HepG2 (cell line): ENCODE data around the gene RBM8A. TPM values are rescaled to one million over a fixed set of nuclear protein-coding genes. Genes with fewer than 3 reads are reported as not detected.

Experiments
- ATAC-seq: fragments of 200-7000 bp; cut with Tn5 transposase; 3 replicates; pipeline ENCODE4 v1.9.1; 2020; ENCODE audit warnings: mild to moderate bottlenecking, moderate library complexity
- BruUV-seq: library from RNA; stranded (reverse); fragments of 400-500 nt; replicated peaks from 2 replicates; lab custom pipeline; 2021; lab: Mats Ljungman, UMichigan
- CTCF ChIA-PET: fragments of 300-600 bp; formaldehyde crosslinking; extraction: SDS; loops from one replicate; lab custom pipeline; 2021; ENCODE audit warnings: low total read pairs, inconsistent platforms, low intra/inter-chr PET ratio; lab: Yijun Ruan, JAX
- POLR2A ChIA-PET: fragments of 350-600 bp; sonication (Branson Sonifier 250); formaldehyde crosslinking; loops from one replicate; lab custom pipeline; 2020; ENCODE audit warnings: antibody characterized with exemption, inconsistent platforms; lab: Yijun Ruan, JAX
- DNase-seq: peaks from one replicate; pipeline ENCODE4 v3.0.0-alpha.2; 2015; ENCODE audit warnings: low spot score
- FAIRE-seq: peaks from 3 replicates; lab custom pipeline; 2011; peaks lifted over from hg19 to GRCh38; lab: Jason Lieb, UNC
- H2AFZ ChIP-seq: one replicate; pipeline ENCODE4 v1.6.1; 2011; ENCODE audit warnings: low read length, inconsistent platforms
- H3K27ac ChIP-seq: fragments of 300-600 bp; 3 replicates; pipeline ENCODE4 v1.8.0; 2011; ENCODE audit warnings: mixed run types, mild to moderate bottlenecking, mixed read lengths, low read length, inconsistent platforms; ENCODE audit not compliant: insufficient read depth; ENCODE audit errors: extremely low read length
- H3K27me3 ChIP-seq, 2 experiments: fragments of 200-600 bp in 1 of 2; 2 replicates in 1 of 2; 3 replicates in 1 of 2; pipeline versions ENCODE4 v1.6.0 to v1.8.0; 2011; ENCODE audit warnings: low read length in 2 of 2, mild to moderate bottlenecking in 2 of 2, moderate library complexity in 2 of 2, inconsistent platforms in 1 of 2; ENCODE audit not compliant: insufficient read depth in 2 of 2, control insufficient read depth in 1 of 2
- H3K36me3 ChIP-seq, 2 experiments: fragments of 200-600 bp in 1 of 2; replicated peaks in 1 of 2; 2 replicates in 1 of 2; 3 replicates in 1 of 2; pipeline versions ENCODE4 v1.5.1 to v1.8.0; 2011; ENCODE audit warnings: low read length in 2 of 2, inconsistent platforms in 1 of 2; ENCODE audit not compliant: insufficient read depth in 2 of 2, control insufficient read depth in 1 of 2
- H3K4me1 ChIP-seq: 2 replicates; pipeline ENCODE4 v1.5.1; 2012; ENCODE audit warnings: low read length, inconsistent platforms; ENCODE audit not compliant: insufficient read depth
- H3K4me2 ChIP-seq: 2 replicates; pipeline ENCODE4 v1.6.0; 2011; ENCODE audit warnings: low read depth, low read length, inconsistent platforms
- H3K4me3 ChIP-seq, 3 experiments: fragments of 200-600 bp in 1 of 3; sonication (generic), shearing (Covaris generic) in 1 of 3; replicated peaks in 1 of 3; 2 replicates each; pipeline ENCODE4 v1.5.1; 2011 to 2016; ENCODE audit warnings: low read length in 3 of 3, inconsistent platforms in 2 of 3, low read depth in 2 of 3, mild to moderate bottlenecking in 2 of 3, control low read depth in 1 of 3, mixed read lengths in 1 of 3; ENCODE audit not compliant: insufficient read depth in 1 of 3
- H3K79me2 ChIP-seq: one replicate; pipeline ENCODE4 v1.6.1; 2011; ENCODE audit warnings: low read length, inconsistent platforms; ENCODE audit not compliant: insufficient read depth
- H3K9ac ChIP-seq: 2 replicates; pipeline ENCODE4 v1.6.0; 2011; ENCODE audit warnings: mild to moderate bottlenecking, low read depth, low read length, inconsistent platforms; ENCODE audit not compliant: insufficient read depth
- H3K9me3 ChIP-seq: 2 replicates; pipeline ENCODE4 v1.5.1; 2012; ENCODE audit warnings: mild to moderate bottlenecking, low read length
- H4K20me1 ChIP-seq: 2 replicates; pipeline ENCODE4 v1.6.0; 2011; ENCODE audit warnings: inconsistent platforms, mild to moderate bottlenecking, low read length, moderate library complexity; ENCODE audit not compliant: insufficient read depth
- BRD4 ChIP-seq: sonication (generic); formaldehyde crosslinking; IDR thresholded peaks from 2 replicates; pipeline ENCODE4 v1.4.0; 2020; ENCODE audit warnings: missing genetic modification reagents
- CAMTA2 ChIP-seq: sonication (generic); formaldehyde crosslinking; IDR thresholded peaks from 2 replicates; pipeline ENCODE4 v1.4.0; 2020; ENCODE audit warnings: mild to moderate bottlenecking, missing genetic modification reagents, borderline replicate concordance
- CEBPG ChIP-seq: IDR thresholded peaks from 2 replicates; pipeline ENCODE4 v1.6.1; 2016
- DRAP1 ChIP-seq: IDR thresholded peaks from 2 replicates; pipeline ENCODE4 v1.6.1; 2016; ENCODE audit warnings: missing genetic modification reagents, missing compliant biosample characterization
- FOSL2 ChIP-seq: sonication (generic); formaldehyde crosslinking; IDR thresholded peaks from 2 replicates; pipeline ENCODE4 v1.4.0; 2020; ENCODE audit warnings: missing genetic modification reagents
- HNF1B ChIP-seq: sonication (generic); formaldehyde crosslinking; IDR thresholded peaks from 2 replicates; pipeline ENCODE4 v1.5.1; 2020; ENCODE audit warnings: mild to moderate bottlenecking, moderate library complexity, missing genetic modification reagents
- MYC ChIP-seq: sonication (generic); formaldehyde crosslinking; IDR thresholded peaks from 2 replicates; pipeline ENCODE4 v1.9.0; 2021; ENCODE audit warnings: missing genetic modification reagents, borderline replicate concordance
- SIX4 ChIP-seq: sonication (generic); formaldehyde crosslinking; IDR thresholded peaks from 2 replicates; pipeline ENCODE4 v1.4.0; 2020; ENCODE audit warnings: missing genetic modification reagents
- SMAD3 ChIP-seq: sonication (generic); formaldehyde crosslinking; IDR thresholded peaks from 2 replicates; pipeline ENCODE4 v1.4.0; 2020; ENCODE audit warnings: missing genetic modification reagents
- SOX5 ChIP-seq: IDR thresholded peaks from 2 replicates; pipeline ENCODE4 v1.6.1; 2016; ENCODE audit warnings: borderline replicate concordance
- ZBTB7A ChIP-seq: sonication (generic); formaldehyde crosslinking; IDR thresholded peaks from 2 replicates; pipeline ENCODE4 v1.8.0; 2022; ENCODE audit warnings: mild to moderate bottlenecking, missing genetic modification reagents
- ZNF138 ChIP-seq: sonication (generic); formaldehyde crosslinking; IDR thresholded peaks from 2 replicates; pipeline ENCODE4 v1.5.0; 2020; ENCODE audit warnings: mild to moderate bottlenecking, low read depth, missing genetic modification reagents
- ZNF792 ChIP-seq: IDR thresholded peaks from 2 replicates; pipeline ENCODE4 v1.6.1; 2016
- ZXDC ChIP-seq: sonication (generic); formaldehyde crosslinking; IDR thresholded peaks from 2 replicates; pipeline ENCODE4 v1.5.0; 2020; ENCODE audit warnings: mild to moderate bottlenecking, missing genetic modification reagents
- WGBS: methylation state at CpG from one replicate; pipeline ENCODE4 v1.1.6; 2017; ENCODE audit warnings: low lambda C conversion rate; 5-methylcytosine and 5-hydroxymethylcytosine counted together
- in situ Hi-C: cut with HindIII; loops from 2 replicates; pipeline ENCODE4 v1.10.0; 2017; ENCODE audit warnings: low pct_unique_long_range_greater_than_20kb; ENCODE audit not compliant: extremely low pct_ligation_motif_present
- intact Hi-C: fragments of 100-400 bp; cut with micrococcal nuclease; formaldehyde crosslinking; loops from one replicate; pipeline ENCODE4 v1.10.0; 2022; ENCODE audit not compliant: unreplicated experiment
- polyA plus RNA-seq, 8 experiments: library from polyadenylated mRNA; depleted of rRNA in 3 of 8; stranded (reverse) in 7 of 8; unstranded in 1 of 8; fragments of >200 nt; fragmentation: Illumina TruSeq in 4 of 8; extraction: Trizol in 4 of 8; gene quantifications; 2 replicates each; pipeline versions ENCODE4 v1.2.1 to v1.2.3, GENCODE V29; 2011 to 2016; ENCODE audit warnings: low read depth in 4 of 8, missing spikeins in 1 of 8, mixed read lengths in 1 of 8; ENCODE audit not compliant: insufficient read depth in 1 of 8
- total RNA-seq, 5 experiments: library from RNA; depleted of rRNA; stranded (reverse); fragments of >200 nt; fragmentation: Illumina TruSeq; extraction: Trizol; gene quantifications; 2 replicates each; pipeline ENCODE4 v1.2.3, GENCODE V29; 2016; ENCODE audit warnings: low read depth in 1 of 5

Gene RBM8A
- total and polyA plus RNA-seq, 2 of the 13 experiments (the other 11 are each of a cell fraction or from before 2014, with no cell fraction given), result 106 to 162 TPM

- H3K4me3 ChIP-seq, result no peak overlapping the region
- BruUV-seq, result no TSS peak
- WGBS, result 46% methylated on average over 3 of the region's 3 CpGs
- FAIRE-seq (no peak), ATAC-seq (no peak), DNase-seq (peak; percentile 35)
- H2AFZ ChIP-seq, result peak overlapping the region; percentile 40
- ChIA-PET POLR2A (no interaction called here), CTCF (no interaction called here)
- no peaks in the 10 kb centered on the region for H3K79me2 ChIP-seq
- intact Hi-C loops, result loop anchor here (5.0 kb wide), 4 partner anchors 32 to 88 kb away; partner anchors contain the start of genes LIX1L, PIAS3 and RBM8A
- H3K4me1 ChIP-seq, result peaks cover 81% of the 10 kb centered on the region
- no peaks in the 10 kb centered on the region for H4K20me1 ChIP-seq
- H3K9ac ChIP-seq, result no peak overlapping the region
- no peak overlapping the region for H3K27ac ChIP-seq
- H3K36me3 ChIP-seq, result no peaks in the 10 kb centered on the region
- H3K4me2 ChIP-seq, result no peak overlapping the region; the same call in 1 of the 2 replicates
- H3K27me3 ChIP-seq, result peaks cover 2 to 9% of the 10 kb centered on the region in 2 experiments
- in situ Hi-C loops, result loop anchor here (5.0 to 10.0 kb wide), 2 partner anchors 38 to 115 kb away; partner anchors contain the start of gene RBM8A
- no peaks in the 10 kb centered on the region for H3K9me3 ChIP-seq
- TF ChIP-seq SIX4 (CRISPR knock-in tag), result peak; percentile 34; the same call in 1 of the 2 replicates
- TF ChIP-seq DRAP1 (CRISPR knock-in tag), result no peak
- TF ChIP-seq CEBPG (CRISPR knock-in tag), result peak; percentile 30; the same call in 1 of the 2 replicates
- no peak for TF ChIP-seq HNF1B (CRISPR knock-in tag)
Observed at GRCh38 chr1:145889722-145890121, 37.6 kb downstream of the RBM8A start.

- WGBS, result 8% methylated on average over 5 of the region's 5 CpGs
- DNase-seq (peak; percentile 62), FAIRE-seq (peak; percentile 18), ATAC-seq (no peak)
- H3K4me2 ChIP-seq, result peak overlapping the region; percentile 73
- peaks cover 2 to 25% of the 10 kb centered on the region in 2 experiments for H3K27me3 ChIP-seq
- peaks cover 60% of the 10 kb centered on the region for H3K4me1 ChIP-seq
- no peak overlapping the region for H3K27ac ChIP-seq
- 0 out of 2 replicates have a peak overlapping the region, but pooled peaks have one; percentile 1 for H3K9ac ChIP-seq
- in situ Hi-C loops (loop anchor here (5.0 to 10.0 kb wide), 2 partner anchors 40 to 117 kb away; partner anchors contain the start of gene RBM8A), intact Hi-C loops (no loop called here)
- H2AFZ ChIP-seq, result peak overlapping the region; percentile 3
- CTCF ChIA-PET, result no interaction called here
- BruUV-seq, result no TSS peak
- H3K79me2 ChIP-seq, result no peaks in the 10 kb centered on the region
- no peaks in the 10 kb centered on the region for H3K9me3 ChIP-seq
- no peaks in the 10 kb centered on the region for H4K20me1 ChIP-seq
- POLR2A ChIA-PET, result interaction anchor here (1.3 to 3.8 kb wide), 3 partner anchors 28 to 42 kb away, joined by 3 to 14 read pairs (median 7); partner anchors contain the start of genes NUDT17, PIAS3 and RBM8A
- no peaks in the 10 kb centered on the region for H3K36me3 ChIP-seq
- H3K4me3 ChIP-seq, result peak overlapping the region in 1 of 3 experiments; percentile 27; a peak in 1 of 6 replicates
- TF ChIP-seq SMAD3 (CRISPR knock-in tag), result no peak
- no peak for TF ChIP-seq CAMTA2 (CRISPR knock-in tag)
- TF ChIP-seq SOX5 (CRISPR knock-in tag), result peak; percentile 14; the same call in 1 of the 2 replicates
- TF ChIP-seq BRD4, result no peak
- TF ChIP-seq ZNF792, result 0 out of 2 replicates have a peak, but pooled peaks have one; percentile 18
- no peak for TF ChIP-seq ZNF138 (CRISPR knock-in tag)
- 0 out of 2 replicates have a peak, but pooled peaks have one; percentile 50 for TF ChIP-seq FOSL2 (CRISPR knock-in tag)
- no peak for TF ChIP-seq MYC (CRISPR knock-in tag)
- TF ChIP-seq ZBTB7A, result no peak
- no peak for TF ChIP-seq ZXDC (CRISPR knock-in tag)
Observed at GRCh38 chr1:145887631-145888030, 39.7 kb downstream of the RBM8A start.
